ENCODE measurements around the gene PCSK1.
A peak's percentile ranks its signal among the peaks of the same experiment; 100 is the strongest.

Gene PCSK1

GRCh38 chr5:96433066-96433447, at the start of gene PCSK1:
PCSK1 (minus strand) TSS chr5:96433248; CDS start chr5:96433042, 206 bp downstream.
- no peak for DNase-seq

- no peak for DNase-seq
Measured at GRCh38 chr5:96481867-96482266, 48.8 kb upstream of the PCSK1 start.

GRCh38 chr5:96481009-96481786, 48.1 kb upstream of the PCSK1 start:
- DNase-seq: no peak

GRCh38 chr5:96478983-96479382, 45.9 kb upstream of the PCSK1 start:
- DNase-seq: no peak

GRCh38 chr5:96476654-96477053, 43.6 kb upstream of the PCSK1 start:
- no peak for DNase-seq

- DNase-seq: no peak
Measured at GRCh38 chr5:96474073-96474472, 41.0 kb upstream of the PCSK1 start.

GRCh38 chr5:96473155-96473554, 40.1 kb upstream of the PCSK1 start:
- DNase-seq: no peak

- no peak for DNase-seq
Measured at GRCh38 chr5:96470785-96471184, 37.7 kb upstream of the PCSK1 start.

GRCh38 chr5:96468956-96469355, 35.9 kb upstream of the PCSK1 start:
- no peak for DNase-seq

- no peak for DNase-seq
Measured at GRCh38 chr5:96463091-96463490, 30.0 kb upstream of the PCSK1 start.

- DNase-seq: no peak
Measured at GRCh38 chr5:96459313-96460121, 26.5 kb upstream of the PCSK1 start.

- no peak for DNase-seq
Measured at GRCh38 chr5:96458176-96458575, 25.1 kb upstream of the PCSK1 start.

GRCh38 chr5:96455789-96456188, 22.7 kb upstream of the PCSK1 start:
- DNase-seq: no peak

GRCh38 chr5:96453394-96453793, 20.3 kb upstream of the PCSK1 start:
- DNase-seq: no peak

GRCh38 chr5:96447949-96448348, 14.9 kb upstream of the PCSK1 start:
- no peak for DNase-seq

GRCh38 chr5:96440185-96440538, 7.1 kb upstream of the PCSK1 start:
- no peak for DNase-seq

- no peak for DNase-seq
Measured at GRCh38 chr5:96439477-96440184, 6.6 kb upstream of the PCSK1 start.

- DNase-seq: peak in 1 of 2 donors; percentile 27
Measured at GRCh38 chr5:96434201-96434645, 1.2 kb upstream of the PCSK1 start.

- DNase-seq: no peak
Measured at GRCh38 chr5:96432216-96433065, 607 bp downstream of the PCSK1 start.

GRCh38 chr5:96431376-96432187, 1.5 kb downstream of the PCSK1 start:
- no peak for DNase-seq

- no peak for DNase-seq
Measured at GRCh38 chr5:96427824-96428223, 5.2 kb downstream of the PCSK1 start.

- no peak for DNase-seq
Measured at GRCh38 chr5:96426831-96427230, 6.2 kb downstream of the PCSK1 start.

Measured in CD4-positive, alpha-beta T cell treated with Interferon alpha-2 for 1 hour (primary cell).